Measurements from ENCODE around the gene ATP4B. TPM values are rescaled to one million over a fixed set of nuclear protein-coding genes. Genes with fewer than 3 reads are reported as not detected.

The ATP4B gene
- total and polyA plus RNA-seq, 4 donors: not detected

GRCh38 chr13:113617961-113618360 is 40.0 kb downstream of the ATP4B start:
- H3K9ac ChIP-seq (ENCODE audit: insufficient read depth in 1 of 2, low read length in 2 of 2): no peak overlapping the region
- no peaks in the 10 kb centered on the region for H3K9me3 ChIP-seq (ENCODE audit: control insufficient read depth in 4 of 4, insufficient read depth in 3 of 4, low read length in 3 of 4)
- DNase-seq: no peak
- TF ChIP-seq CTCF (IDR thresholded peaks at IDR 0.05; ENCODE audit: control extremely low read depth, extremely low read depth): no peak
- 96 to 98% methylated on average over 5 of the region's 5 CpGs for WGBS, 2 donors
- peaks cover 0 to 4% (median 1%) of the 10 kb centered on the region in 5 donors for H3K4me1 ChIP-seq (ENCODE audit: control insufficient read depth in 5 of 5, insufficient read depth in 5 of 5, low read length in 5 of 5)
- no peak overlapping the region for H3K27ac ChIP-seq (ENCODE audit: low read depth in 1 of 2, low read length in 1 of 2)
- peaks cover 0 to 10% (median 7%) of the 10 kb centered on the region in 4 donors for H3K36me3 ChIP-seq (ENCODE audit: control insufficient read depth in 4 of 4, insufficient read depth in 4 of 4, low read length in 4 of 4)
- ATAC-seq (ENCODE audit: insufficient read depth, low FRiP score): no peak
- H3K27me3 ChIP-seq (ENCODE audit: control insufficient read depth in 3 of 3, insufficient read depth in 3 of 3, low read length in 2 of 3): no peaks in the 10 kb centered on the region
- no peak overlapping the region for H3K4me3 ChIP-seq

GRCh38 chr13:113616991-113617749 is 40.8 kb downstream of the ATP4B start:
- no peak overlapping the region for H3K4me3 ChIP-seq
- H3K9me3 ChIP-seq (ENCODE audit: control insufficient read depth in 4 of 4, insufficient read depth in 3 of 4, low read length in 3 of 4): no peaks in the 10 kb centered on the region
- peak overlapping the region in 1 of 2 donors; percentile 37 for H3K27ac ChIP-seq (ENCODE audit: low read depth in 1 of 2, low read length in 1 of 2)
- DNase-seq (peak in 1 of 3 donors; percentile 29), ATAC-seq (ENCODE audit: insufficient read depth, low FRiP score) (no peak)
- H3K36me3 ChIP-seq (ENCODE audit: control insufficient read depth in 4 of 4, insufficient read depth in 4 of 4, low read length in 4 of 4): peaks cover 0 to 10% (median 7%) of the 10 kb centered on the region in 4 donors
- 66 to 80% methylated on average over 18 of the region's 18 CpGs for WGBS, 2 donors
- H3K9ac ChIP-seq (ENCODE audit: insufficient read depth in 1 of 2, low read length in 2 of 2): no peak overlapping the region
- H3K27me3 ChIP-seq (ENCODE audit: control insufficient read depth in 3 of 3, insufficient read depth in 3 of 3, low read length in 2 of 3): no peaks in the 10 kb centered on the region
- no peak for TF ChIP-seq CTCF (IDR thresholded peaks at IDR 0.05; ENCODE audit: control extremely low read depth, extremely low read depth)
- peaks cover 0 to 4% (median 1%) of the 10 kb centered on the region in 5 donors for H3K4me1 ChIP-seq (ENCODE audit: control insufficient read depth in 5 of 5, insufficient read depth in 5 of 5, low read length in 5 of 5)

- Histone ChIP-seq H3K9ac (ENCODE audit: insufficient read depth in 1 of 2, low read length in 2 of 2) (no peak overlapping the region), H3K4me3 (no peak overlapping the region), H3K4me1 (ENCODE audit: control insufficient read depth in 5 of 5, insufficient read depth in 5 of 5, low read length in 5 of 5) (peaks cover 0 to 4% (median 1%) of the 10 kb centered on the region in 5 donors), H3K9me3 (ENCODE audit: control insufficient read depth in 4 of 4, insufficient read depth in 3 of 4, low read length in 3 of 4) (no peaks in the 10 kb centered on the region), H3K36me3 (ENCODE audit: control insufficient read depth in 4 of 4, insufficient read depth in 4 of 4, low read length in 4 of 4) (peaks cover 0 to 13% (median 11%) of the 10 kb centered on the region in 4 donors), H3K27ac (ENCODE audit: low read depth in 1 of 2, low read length in 1 of 2) (no peak overlapping the region), H3K27me3 (ENCODE audit: control insufficient read depth in 3 of 3, insufficient read depth in 3 of 3, low read length in 2 of 3) (no peaks in the 10 kb centered on the region)
- DNase-seq (peak in 1 of 3 donors; percentile 19), ATAC-seq (ENCODE audit: insufficient read depth, low FRiP score) (no peak)
- TF ChIP-seq CTCF (IDR thresholded peaks at IDR 0.05; ENCODE audit: control extremely low read depth, extremely low read depth): no peak
- 62 to 76% methylated on average over 20 of the region's 20 CpGs for WGBS, 2 donors
These were observed 41.6 kb downstream of the ATP4B start for GRCh38 chr13:113616281-113616906.

Measured in lung (tissue), 12 donors.